GM18909 (cell line): ENCODE results near the gene BCAT1.
"Not testable (repeated sequence)": the region's sequence is repeated elsewhere in the genome, so short reads cannot be mapped to it uniquely, and the experiment has no call there.

Source experiments
- ATAC-seq: cut with Tn5 transposase; IDR thresholded peaks from one replicate; pipeline ENCODE4 v1.9.1; 2021; ENCODE audit warnings: mild to moderate bottlenecking; ENCODE audit not compliant: unreplicated experiment, poor library complexity

Gene BCAT1

DNA sequence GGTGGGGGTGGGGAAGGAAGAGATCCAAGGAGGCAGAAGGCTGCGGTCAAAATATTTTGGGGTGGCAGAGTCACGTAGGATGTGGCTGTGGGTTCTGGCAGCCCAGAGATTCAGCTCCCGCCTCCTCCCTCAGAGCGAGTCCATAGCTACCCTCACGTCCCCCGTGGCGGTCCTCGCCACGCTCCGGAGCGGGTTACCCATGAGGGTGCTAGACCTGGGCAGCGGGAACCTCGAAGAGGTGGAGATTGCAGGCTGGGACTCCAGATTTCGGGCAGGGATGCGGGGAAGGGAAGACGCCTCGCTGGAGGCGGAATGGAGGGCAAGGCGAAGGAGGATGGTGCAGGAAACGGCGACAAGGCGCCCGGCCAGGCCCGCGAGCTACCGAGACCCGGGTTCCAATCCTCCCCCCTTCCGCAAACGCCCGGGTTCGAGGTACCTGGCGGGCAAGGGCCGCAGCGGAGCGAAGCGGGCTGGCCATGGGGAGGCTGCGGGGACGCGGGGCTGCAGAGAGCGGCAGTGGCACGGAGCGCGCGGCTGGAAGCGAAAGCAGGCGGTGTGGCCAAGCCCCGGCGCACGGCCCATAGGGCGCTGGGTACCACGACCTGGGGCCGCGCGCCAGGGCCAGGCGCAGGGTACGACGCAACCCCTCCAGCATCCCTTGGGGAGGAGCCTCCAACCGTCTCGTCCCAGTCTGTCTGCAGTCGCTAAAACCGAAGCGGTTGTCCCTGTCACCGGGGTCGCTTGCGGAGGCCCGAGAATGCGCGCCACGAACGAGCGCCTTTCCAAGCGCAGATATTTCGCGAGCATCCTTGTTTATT is 46.2 kb downstream of the BCAT1 start:
- peak; percentile 55 for ATAC-seq

- ATAC-seq = no peak
Observed at GRCh38 chr12:24901576-24902461, 47.1 kb downstream of the BCAT1 start.

DNA sequence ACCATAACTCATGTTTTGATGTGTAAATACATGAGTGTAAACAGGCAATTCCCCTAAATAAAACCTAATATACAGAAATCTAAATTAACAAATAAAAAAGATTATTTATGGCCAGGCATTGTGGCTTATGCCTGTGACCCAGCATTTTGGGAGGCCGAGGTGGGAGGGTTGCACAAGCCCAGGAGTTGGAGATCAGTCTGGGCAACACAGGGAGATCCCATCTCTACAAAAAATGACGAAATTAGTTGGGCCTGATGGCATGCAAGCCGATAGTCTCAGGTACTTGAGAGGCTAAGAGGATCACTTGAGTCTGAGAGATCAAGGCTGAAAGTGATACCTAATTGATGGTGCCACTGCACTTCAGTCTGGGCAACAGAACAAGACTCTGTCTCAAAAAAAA is 48.7 kb downstream of the BCAT1 start:
- no peak for ATAC-seq

DNA sequence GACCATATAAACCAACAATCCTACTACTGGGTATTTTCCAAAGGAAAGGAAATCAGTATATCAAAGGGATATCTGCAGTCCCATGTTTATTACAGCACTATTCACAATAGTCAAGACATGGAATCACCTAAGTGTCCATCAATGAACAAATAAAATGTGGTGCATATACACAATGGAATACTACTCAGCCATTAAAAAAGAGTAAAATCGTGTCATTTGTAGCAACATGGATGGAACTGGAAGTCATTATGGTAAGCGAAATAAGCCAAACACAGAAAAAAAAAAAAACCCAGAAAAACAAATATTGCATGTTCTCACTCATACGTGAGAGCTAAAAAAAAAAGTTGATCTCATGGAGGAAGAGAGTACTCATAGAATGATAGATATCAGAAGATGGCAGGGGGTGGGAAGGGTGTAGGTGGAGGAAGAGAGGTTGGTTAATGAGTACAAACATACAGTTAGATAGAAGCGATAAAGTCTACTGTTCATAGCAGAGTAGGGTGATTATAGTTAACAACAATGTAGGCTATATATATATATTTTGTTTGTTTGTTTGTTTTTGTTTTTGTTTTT is 49.3 kb downstream of the BCAT1 start:
- no peak for ATAC-seq

DNA sequence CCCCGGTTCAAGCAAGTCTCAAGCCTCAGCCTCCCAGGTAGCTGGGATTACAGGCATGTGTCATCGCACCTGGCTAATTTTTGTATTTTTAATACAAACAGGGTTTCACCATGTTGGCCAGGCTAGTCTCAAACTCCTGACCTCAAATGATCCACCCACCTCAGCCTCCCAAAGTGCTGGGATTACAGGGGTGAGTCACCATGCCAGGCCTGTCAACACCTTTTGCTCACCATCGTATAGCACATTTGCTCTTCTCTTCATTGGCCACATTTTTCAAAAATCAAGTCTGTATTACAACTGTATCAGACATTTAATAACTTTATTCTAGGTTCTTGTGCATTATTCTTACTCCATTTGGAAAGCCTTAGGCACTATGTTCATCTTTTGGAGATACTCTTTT is 50.3 kb downstream of the BCAT1 start:
- no peak for ATAC-seq

DNA sequence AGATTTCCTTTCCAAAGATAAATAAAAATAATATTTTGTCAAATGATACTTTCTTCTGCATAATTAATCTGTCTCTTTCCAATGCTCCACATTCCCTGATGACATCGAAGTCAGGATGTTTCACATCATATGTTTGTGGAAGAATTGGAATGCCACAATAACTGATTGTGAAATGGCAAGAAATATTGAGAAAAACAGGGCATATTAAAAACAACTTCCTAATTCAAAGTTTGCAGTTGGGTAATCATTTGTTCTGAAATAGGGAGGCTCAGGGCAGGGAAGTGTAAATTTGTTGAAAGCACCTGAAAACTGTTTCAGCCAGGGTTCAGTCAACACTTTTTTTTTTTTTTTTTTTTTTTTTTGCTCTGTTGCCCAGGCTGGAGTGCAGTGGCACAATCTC is 50.7 kb downstream of the BCAT1 start:
- ATAC-seq = no peak

DNA sequence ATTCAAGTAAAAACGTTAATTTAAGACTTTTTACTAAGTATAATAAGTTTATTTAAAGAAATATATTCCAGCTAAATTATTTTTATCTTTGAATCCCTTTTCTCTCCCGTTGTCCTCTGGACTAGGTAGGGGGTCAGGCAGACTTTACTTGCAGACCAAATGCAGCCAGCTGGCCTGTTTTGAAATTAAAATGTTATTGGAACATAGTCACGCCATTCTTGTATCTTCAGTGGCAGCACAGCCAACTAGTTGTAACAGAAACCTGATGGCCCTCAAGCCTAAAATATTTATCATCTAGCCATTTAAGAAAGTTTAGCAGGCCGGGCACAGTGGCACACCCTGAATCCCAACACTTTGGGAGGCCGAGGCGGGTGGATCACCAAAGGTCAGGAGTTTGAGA is 52.7 kb downstream of the BCAT1 start:
- ATAC-seq = no peak

- no peak for ATAC-seq
Observed at GRCh38 chr12:24895612-24896011, 53.3 kb downstream of the BCAT1 start.

GRCh38 chr12:24894879-24895278 is 54.0 kb downstream of the BCAT1 start:
- no peak for ATAC-seq

DNA sequence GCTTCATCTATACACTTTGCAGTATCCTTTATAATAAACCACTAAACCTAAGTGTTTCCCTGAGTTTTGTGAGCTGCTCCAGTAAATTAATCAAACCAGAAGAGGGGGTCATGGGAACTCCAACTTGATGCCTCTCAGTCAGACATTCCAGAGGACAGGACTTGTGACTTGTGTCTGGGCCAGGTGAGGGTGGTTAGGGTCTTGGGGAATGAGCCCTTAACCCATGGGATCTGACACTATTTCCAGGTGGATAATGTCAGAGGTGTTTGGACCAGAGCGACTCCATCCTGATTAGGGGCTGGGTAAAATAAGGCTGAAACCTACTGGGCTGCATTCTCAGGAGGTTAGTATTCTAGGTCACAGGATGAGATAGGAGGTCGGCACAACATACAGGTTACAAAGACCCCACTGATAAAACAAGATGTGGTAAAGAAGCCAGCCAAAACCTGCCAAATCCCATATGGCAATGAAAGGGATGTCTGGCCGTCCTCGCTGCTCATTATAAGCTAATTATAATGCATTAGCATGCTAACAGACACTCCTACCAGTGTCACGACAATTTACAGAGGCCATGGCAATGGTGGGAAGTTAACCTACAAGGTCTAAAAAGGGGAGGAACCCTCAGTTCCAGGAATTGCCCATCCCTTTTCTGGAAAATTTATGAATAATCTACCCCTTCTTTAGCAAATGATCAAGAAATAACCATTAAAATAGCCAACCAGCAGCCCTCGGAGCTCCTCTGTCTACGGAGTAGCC is 58.7 kb downstream of the BCAT1 start:
- no peak for ATAC-seq

DNA sequence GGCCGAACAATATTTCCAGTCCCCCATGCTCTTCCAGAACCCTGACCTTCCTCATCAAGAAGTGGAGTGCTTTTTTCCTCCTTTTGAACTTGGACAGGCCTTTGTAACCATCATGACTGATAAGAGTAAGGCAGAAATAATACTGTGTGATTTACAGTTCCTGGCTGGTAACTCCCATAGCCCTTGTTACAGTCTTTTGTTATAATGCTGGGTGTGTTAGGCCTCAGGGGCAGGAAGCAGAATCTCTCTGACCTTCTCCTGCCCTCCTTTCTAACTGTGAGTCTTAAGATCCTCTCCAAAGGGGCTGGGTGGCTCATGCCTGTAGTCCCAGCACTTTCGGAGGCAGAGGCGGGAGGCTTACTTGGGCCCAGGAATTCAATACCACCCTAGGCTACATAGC is 59.5 kb downstream of the BCAT1 start:
- no peak for ATAC-seq

- ATAC-seq = no peak
Observed at GRCh38 chr12:24888813-24889212, 60.1 kb downstream of the BCAT1 start.

GRCh38 chr12:24884911-24885310 is 64.0 kb downstream of the BCAT1 start:
- ATAC-seq = no peak

- ATAC-seq = no peak
Observed at GRCh38 chr12:24881724-24882371, 67.1 kb downstream of the BCAT1 start.

DNA sequence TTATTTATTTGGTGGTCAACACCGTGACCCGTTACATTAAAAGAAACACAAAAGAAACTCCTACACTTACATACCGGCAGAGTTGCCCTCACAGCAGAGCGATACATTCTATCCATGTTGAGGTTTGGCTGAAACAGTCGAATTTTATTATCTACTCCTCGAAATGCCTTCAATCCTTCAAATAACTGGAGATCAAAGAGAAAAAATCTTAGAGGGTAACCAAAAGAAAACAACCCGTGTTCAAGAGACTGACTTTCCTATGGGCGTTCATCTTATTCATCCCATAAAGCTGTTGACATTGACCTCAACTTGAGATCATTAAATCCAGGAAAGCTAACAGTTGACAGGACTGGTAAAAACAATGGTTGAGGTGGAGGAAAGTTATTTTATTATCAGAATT is 67.7 kb downstream of the BCAT1 start:
- no peak for ATAC-seq

DNA sequence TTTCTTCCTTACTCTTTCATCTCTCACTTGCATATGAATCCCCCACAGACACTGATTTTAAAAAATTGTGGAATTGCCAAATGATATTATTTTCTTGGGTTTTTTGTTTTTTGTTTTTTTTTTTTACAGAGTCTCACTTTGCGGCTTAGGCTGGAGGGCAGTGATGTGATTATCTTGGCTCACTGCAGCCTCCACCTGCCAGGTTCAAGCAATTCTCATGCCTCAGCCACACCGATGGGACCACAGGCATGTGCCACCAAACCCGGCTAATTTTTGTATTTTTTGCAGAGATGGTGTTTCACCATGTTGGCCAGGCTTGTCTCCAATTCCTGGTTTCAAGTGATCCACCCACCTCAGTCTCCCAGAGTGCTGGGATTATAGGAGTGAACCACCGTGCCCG is 68.2 kb downstream of the BCAT1 start:
- ATAC-seq = no peak

DNA sequence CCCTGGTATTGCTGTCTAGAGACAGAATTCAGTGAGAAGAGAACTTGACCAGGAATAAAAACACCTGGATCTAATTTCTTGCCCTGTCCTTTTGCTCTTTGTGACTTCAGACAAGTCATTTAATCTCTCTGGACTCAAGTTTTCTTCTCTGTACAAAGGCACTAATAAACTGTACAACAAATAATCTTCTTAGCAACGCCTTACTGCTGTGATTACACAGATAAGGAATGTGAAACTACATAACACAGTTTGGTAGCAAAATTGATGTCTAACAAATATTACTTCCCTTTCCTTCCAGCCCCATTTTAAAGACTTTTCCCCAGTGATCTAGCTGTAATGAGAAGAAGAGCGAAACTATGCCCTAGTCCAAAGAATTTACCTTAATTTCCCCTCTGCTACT is 69.3 kb downstream of the BCAT1 start:
- ATAC-seq = no peak

DNA sequence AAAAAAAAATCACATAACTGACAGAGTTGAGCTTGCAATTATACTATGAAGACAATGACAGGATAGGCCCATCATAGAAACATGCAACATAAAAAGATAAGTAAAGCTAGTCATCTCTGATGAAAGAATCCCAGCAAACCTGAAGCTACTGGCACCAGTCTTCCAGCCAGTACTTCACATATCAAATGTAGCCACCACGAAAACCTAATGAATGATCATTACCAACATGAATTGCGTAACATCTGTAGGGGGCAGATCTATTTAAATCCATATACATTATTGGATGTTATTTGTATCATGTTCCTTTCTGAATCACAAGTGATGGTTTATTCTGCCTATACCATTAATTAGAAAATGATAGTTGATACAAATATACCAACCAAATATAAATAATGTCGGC is 73.9 kb downstream of the BCAT1 start:
- no peak for ATAC-seq

GRCh38 chr12:24872211-24872610 is 76.7 kb downstream of the BCAT1 start:
- ATAC-seq = no peak

GRCh38 chr12:24866139-24866538 is 82.8 kb downstream of the BCAT1 start:
- ATAC-seq = not testable (repeated sequence)
